Neural cell (in vitro differentiated cells): ENCODE measurements around the gene FAM229A. TPM values are rescaled to one million over a fixed set of nuclear protein-coding genes. Genes with fewer than 3 reads are reported as not detected.

Source experiments
- H2AFZ ChIP-seq: fragments of 200-600, 300-800 bp; sonication (generic), shearing (Covaris generic); 2 replicates; pipeline ENCODE4 v1.6.0; 2014; ENCODE audit warnings: low read depth, mild to moderate bottlenecking, antibody characterized with exemption, low read length, moderate library complexity
- H3F3A ChIP-seq: fragments of 200-600 bp; shearing (Covaris generic); 2 replicates; pipeline ENCODE4 v1.6.1; 2016; ENCODE audit warnings: mild to moderate bottlenecking, moderate library complexity, mixed read lengths, antibody characterized with exemption, low read length; ENCODE audit not compliant: insufficient read depth, poor library complexity, severe bottlenecking
- H3K27ac ChIP-seq: fragments of 200-600, 300-800 bp; sonication (generic), shearing (Covaris generic); 2 replicates; pipeline ENCODE4 v1.5.1; 2014; ENCODE audit warnings: mild to moderate bottlenecking, low read length, moderate library complexity
- H3K27me3 ChIP-seq: fragments of 300-800, 200-600 bp; sonication (generic), shearing (Covaris generic); 2 replicates; pipeline ENCODE4 v1.6.0; 2014; ENCODE audit warnings: mild to moderate bottlenecking, low read depth, low read length, moderate library complexity; ENCODE audit not compliant: insufficient read depth
- H3K36me3 ChIP-seq: fragments of 300-800, 200-600 bp; sonication (generic), shearing (Covaris generic); 2 replicates; pipeline ENCODE4 v1.5.1; 2014; ENCODE audit warnings: mild to moderate bottlenecking, antibody characterized with exemption, low read length, moderate library complexity; ENCODE audit not compliant: insufficient read depth
- H3K4me2 ChIP-seq: fragments of 300-800, 200-600 bp; sonication (generic), shearing (Covaris generic); 2 replicates; pipeline ENCODE4 v1.6.0; 2014; ENCODE audit warnings: mild to moderate bottlenecking, low read length
- H3K4me3 ChIP-seq: fragments of 300-800, 200-600 bp; sonication (generic), shearing (Covaris generic); 2 replicates; pipeline ENCODE4 v1.5.1; 2014; ENCODE audit warnings: mild to moderate bottlenecking, low read length, moderate library complexity
- H3K79me2 ChIP-seq: fragments of 200-600 bp; shearing (Covaris generic); replicated peaks from 2 replicates; pipeline ENCODE4 v1.6.0; 2014; ENCODE audit warnings: mild to moderate bottlenecking, low read length, moderate library complexity; ENCODE audit not compliant: insufficient read depth
- H3K9ac ChIP-seq: fragments of 300-800, 200-600 bp; sonication (generic), shearing (Covaris generic); 2 replicates; pipeline ENCODE4 v1.6.1; 2016; ENCODE audit warnings: mild to moderate bottlenecking, low read length, mixed read lengths
- H3K9me2 ChIP-seq: fragments of 200-600 bp; shearing (Covaris generic); 2 replicates; pipeline ENCODE4 v1.6.1; 2016; ENCODE audit warnings: mild to moderate bottlenecking, low read length, mixed read lengths; ENCODE audit not compliant: insufficient read depth
- H3K9me3 ChIP-seq: fragments of 200-600, 300-800 bp; sonication (generic), shearing (Covaris generic); 2 replicates; pipeline ENCODE4 v1.6.1; 2016; ENCODE audit warnings: mild to moderate bottlenecking, mixed run types, low read length, moderate library complexity, mixed read lengths
- H4K20me1 ChIP-seq: fragments of 200-600 bp; shearing (Covaris generic); 2 replicates; pipeline ENCODE4 v1.6.1; 2016; ENCODE audit warnings: mild to moderate bottlenecking, mixed run types; ENCODE audit not compliant: insufficient read depth
- EP300 ChIP-seq: fragments of 450-650 bp; conservative IDR thresholded peaks from 2 replicates; pipeline ENCODE4 v1.6.1; 2014; ENCODE audit warnings: antibody characterized with exemption, mild to moderate bottlenecking, moderate library complexity; ENCODE audit not compliant: poor library complexity, severe bottlenecking
- EZH2 ChIP-seq: fragments of 200-600, 300-800 bp; shearing (Covaris generic), sonication (generic); IDR thresholded peaks from 2 replicates; pipeline ENCODE4 v1.6.1; 2014; ENCODE audit warnings: antibody characterized with exemption, low read length, borderline replicate concordance, mild to moderate bottlenecking; ENCODE audit not compliant: insufficient read depth, poor library complexity, severe bottlenecking
- MXI1 ChIP-seq: fragments of 450-650 bp; conservative IDR thresholded peaks from 2 replicates; pipeline ENCODE4 v1.6.1; 2014; ENCODE audit warnings: antibody characterized with exemption, mild to moderate bottlenecking; ENCODE audit not compliant: poor library complexity, severe bottlenecking
- POLR2AphosphoS5 ChIP-seq: IDR thresholded peaks from 2 replicates; pipeline ENCODE4 v1.6.1; 2012
- RAD21 ChIP-seq: fragments of 450-650 bp; conservative IDR thresholded peaks from 2 replicates; pipeline ENCODE4 v1.6.1; 2014; ENCODE audit warnings: antibody characterized with exemption, mild to moderate bottlenecking, moderate library complexity
- SMC3 ChIP-seq: fragments of 450-650 bp; conservative IDR thresholded peaks from 2 replicates; pipeline ENCODE4 v1.6.1; 2014; ENCODE audit warnings: antibody characterized with exemption, mild to moderate bottlenecking, moderate library complexity; ENCODE audit not compliant: poor library complexity
- TAF1 ChIP-seq: IDR thresholded peaks from 2 replicates; pipeline ENCODE4 v1.6.1; 2012; ENCODE audit warnings: low read depth
- polyA plus RNA-seq: library from polyadenylated mRNA; depleted of rRNA; stranded (reverse); fragments of >200 nt; gene quantifications from 2 replicates; pipeline ENCODE4 v1.2.3, GENCODE V29; 2014
- TF ChIP-seq, protein P1 (sequence below): IDR thresholded peaks from 2 replicates; pipeline ENCODE4 v1.6.1; 2012; ENCODE audit warnings: borderline replicate concordance
- TF ChIP-seq, protein P2 (sequence below): fragments of 450-650 bp; IDR thresholded peaks from 2 replicates; pipeline ENCODE4 v1.5.1; 2014; ENCODE audit warnings: antibody characterized with exemption, mild to moderate bottlenecking, moderate library complexity; ENCODE audit not compliant: poor library complexity, severe bottlenecking

The FAM229A gene
- polyA plus RNA-seq, 1 donor from 2014 or later = 6.1 TPM

DNA sequence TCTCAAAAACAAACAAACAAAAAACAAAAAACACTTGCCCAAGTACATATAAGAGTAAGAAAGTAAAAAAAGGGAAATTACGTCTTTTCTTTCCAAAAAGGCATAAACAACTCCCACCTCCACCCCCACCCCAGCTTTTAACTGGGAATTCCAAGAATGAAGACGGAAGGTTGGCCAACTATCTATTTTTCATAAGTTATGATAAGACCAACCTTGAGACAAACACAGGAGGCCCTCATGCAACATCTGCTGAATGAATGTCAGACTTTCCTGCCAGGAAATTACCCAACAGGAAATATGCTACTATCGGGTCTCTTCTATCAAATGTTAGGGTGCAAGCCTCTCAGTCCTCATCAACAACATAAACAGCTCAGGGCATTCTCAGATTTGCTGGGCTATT is 30.0 kb upstream of the FAM229A start:
- Histone ChIP-seq H2AFZ (no peak overlapping the region), H3K9ac (no peak overlapping the region), H3K27ac (no peak overlapping the region), H4K20me1 (no peaks in the 10 kb centered on the region), H3K27me3 (no peaks in the 10 kb centered on the region), H3K79me2 (peaks cover 53% of the 10 kb centered on the region), H3K9me2 (no peaks in the 10 kb centered on the region), H3F3A (peaks cover 4% of the 10 kb centered on the region), H3K4me3 (peak overlapping the region; percentile 81), H3K36me3 (peaks cover 10% of the 10 kb centered on the region), H3K4me2 (no peak overlapping the region), H3K9me3 (no peaks in the 10 kb centered on the region)
- no peak for TF ChIP-seq EZH2
- TF ChIP-seq MXI1 = no peak
- TF ChIP-seq, protein P1, sequence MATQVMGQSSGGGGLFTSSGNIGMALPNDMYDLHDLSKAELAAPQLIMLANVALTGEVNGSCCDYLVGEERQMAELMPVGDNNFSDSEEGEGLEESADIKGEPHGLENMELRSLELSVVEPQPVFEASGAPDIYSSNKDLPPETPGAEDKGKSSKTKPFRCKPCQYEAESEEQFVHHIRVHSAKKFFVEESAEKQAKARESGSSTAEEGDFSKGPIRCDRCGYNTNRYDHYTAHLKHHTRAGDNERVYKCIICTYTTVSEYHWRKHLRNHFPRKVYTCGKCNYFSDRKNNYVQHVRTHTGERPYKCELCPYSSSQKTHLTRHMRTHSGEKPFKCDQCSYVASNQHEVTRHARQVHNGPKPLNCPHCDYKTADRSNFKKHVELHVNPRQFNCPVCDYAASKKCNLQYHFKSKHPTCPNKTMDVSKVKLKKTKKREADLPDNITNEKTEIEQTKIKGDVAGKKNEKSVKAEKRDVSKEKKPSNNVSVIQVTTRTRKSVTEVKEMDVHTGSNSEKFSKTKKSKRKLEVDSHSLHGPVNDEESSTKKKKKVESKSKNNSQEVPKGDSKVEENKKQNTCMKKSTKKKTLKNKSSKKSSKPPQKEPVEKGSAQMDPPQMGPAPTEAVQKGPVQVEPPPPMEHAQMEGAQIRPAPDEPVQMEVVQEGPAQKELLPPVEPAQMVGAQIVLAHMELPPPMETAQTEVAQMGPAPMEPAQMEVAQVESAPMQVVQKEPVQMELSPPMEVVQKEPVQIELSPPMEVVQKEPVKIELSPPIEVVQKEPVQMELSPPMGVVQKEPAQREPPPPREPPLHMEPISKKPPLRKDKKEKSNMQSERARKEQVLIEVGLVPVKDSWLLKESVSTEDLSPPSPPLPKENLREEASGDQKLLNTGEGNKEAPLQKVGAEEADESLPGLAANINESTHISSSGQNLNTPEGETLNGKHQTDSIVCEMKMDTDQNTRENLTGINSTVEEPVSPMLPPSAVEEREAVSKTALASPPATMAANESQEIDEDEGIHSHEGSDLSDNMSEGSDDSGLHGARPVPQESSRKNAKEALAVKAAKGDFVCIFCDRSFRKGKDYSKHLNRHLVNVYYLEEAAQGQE = no peak
- no peak for TF ChIP-seq EP300
- TF ChIP-seq, protein P2, sequence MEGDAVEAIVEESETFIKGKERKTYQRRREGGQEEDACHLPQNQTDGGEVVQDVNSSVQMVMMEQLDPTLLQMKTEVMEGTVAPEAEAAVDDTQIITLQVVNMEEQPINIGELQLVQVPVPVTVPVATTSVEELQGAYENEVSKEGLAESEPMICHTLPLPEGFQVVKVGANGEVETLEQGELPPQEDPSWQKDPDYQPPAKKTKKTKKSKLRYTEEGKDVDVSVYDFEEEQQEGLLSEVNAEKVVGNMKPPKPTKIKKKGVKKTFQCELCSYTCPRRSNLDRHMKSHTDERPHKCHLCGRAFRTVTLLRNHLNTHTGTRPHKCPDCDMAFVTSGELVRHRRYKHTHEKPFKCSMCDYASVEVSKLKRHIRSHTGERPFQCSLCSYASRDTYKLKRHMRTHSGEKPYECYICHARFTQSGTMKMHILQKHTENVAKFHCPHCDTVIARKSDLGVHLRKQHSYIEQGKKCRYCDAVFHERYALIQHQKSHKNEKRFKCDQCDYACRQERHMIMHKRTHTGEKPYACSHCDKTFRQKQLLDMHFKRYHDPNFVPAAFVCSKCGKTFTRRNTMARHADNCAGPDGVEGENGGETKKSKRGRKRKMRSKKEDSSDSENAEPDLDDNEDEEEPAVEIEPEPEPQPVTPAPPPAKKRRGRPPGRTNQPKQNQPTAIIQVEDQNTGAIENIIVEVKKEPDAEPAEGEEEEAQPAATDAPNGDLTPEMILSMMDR = no peak
- TF ChIP-seq SMC3 = no peak
- TF ChIP-seq TAF1 = no peak
- TF ChIP-seq RAD21 = no peak
- TF ChIP-seq POLR2AphosphoS5 = no peak

DNA sequence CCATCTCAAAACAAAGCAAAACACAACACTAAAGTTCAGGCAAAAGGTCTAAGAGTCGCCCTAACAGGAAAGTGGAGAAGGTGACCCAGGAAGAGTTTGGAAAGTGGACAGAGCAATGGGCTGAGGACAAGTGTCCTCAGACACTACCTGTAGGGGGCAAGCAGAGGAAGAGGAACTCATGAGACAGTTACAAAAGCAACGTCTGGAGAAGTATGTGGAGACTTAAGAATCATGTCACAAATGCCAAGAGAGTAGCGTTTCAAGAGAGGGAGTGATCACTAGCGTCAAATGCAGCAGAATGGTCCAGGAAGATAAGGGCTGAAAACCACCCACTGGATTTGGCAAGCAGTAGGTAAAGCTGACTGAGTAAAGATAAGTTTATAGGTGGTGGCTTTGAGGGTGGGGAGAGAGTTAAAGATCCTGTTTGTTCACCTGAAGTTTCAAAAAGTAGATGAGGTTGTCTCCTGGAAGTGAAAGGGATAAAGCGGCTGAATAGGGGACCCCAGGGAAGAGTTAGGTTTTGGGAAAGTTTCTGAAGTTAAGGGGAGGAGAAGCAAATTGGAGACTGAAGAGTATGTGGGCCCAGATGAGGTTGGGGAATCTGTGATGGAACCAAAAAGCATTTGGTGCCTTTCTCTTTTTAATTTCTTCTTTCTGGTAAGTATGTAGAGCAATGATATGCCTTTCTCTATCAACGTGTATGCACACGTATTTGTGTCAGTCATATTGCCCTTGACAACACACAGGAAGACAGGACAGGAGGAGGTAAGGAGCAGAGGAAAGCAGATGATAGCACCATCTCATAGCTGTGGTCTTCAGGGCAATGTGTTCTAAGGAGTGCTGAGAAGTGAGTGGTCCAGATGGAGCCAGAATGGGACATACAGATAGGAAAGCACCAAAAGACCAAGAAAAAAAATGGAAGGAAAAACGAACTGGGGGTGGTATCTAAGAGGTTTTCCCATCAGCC is 28.9 kb upstream of the FAM229A start:
- no peak overlapping the region for H3K4me2 ChIP-seq
- no peak overlapping the region for H3K27ac ChIP-seq
- peaks cover 15% of the 10 kb centered on the region for H3K36me3 ChIP-seq
- TF ChIP-seq EZH2 (no peak), SMC3 (no peak), TAF1 (no peak), POLR2AphosphoS5 (no peak), MXI1 (no peak), EP300 (no peak), RAD21 (no peak)
- TF ChIP-seq, protein P2 = no peak
- TF ChIP-seq, protein P1 = no peak
- H2AFZ ChIP-seq = no peak overlapping the region
- H4K20me1 ChIP-seq = no peaks in the 10 kb centered on the region
- H3F3A ChIP-seq = peaks cover 4% of the 10 kb centered on the region
- peaks cover 46% of the 10 kb centered on the region for H3K79me2 ChIP-seq
- no peak overlapping the region for H3K9ac ChIP-seq
- no peaks in the 10 kb centered on the region for H3K27me3 ChIP-seq
- H3K9me3 ChIP-seq = no peaks in the 10 kb centered on the region
- no peak overlapping the region for H3K4me3 ChIP-seq
- H3K9me2 ChIP-seq = no peaks in the 10 kb centered on the region
